Measurements from ENCODE around the gene NRG2.
A peak's percentile ranks its signal among the peaks of the same experiment; 100 is the strongest.

Gene NRG2

DNA sequence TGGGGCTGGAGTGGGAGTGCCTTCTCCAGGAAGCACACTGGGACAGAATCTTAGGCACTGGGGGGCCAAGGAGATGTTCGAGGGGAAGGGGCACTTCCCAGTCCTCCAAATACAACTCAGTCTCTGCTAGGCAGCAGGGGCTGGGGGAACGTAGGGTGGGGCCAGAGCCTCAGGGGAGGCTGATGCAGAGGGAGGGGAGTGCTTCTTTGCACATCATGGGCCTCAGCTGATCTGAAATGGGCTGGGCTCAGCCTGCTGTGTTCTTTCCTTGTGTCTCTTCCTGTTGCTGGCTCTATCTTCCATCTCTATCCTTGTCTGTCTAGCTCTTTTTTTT, 231.9 kb downstream of the NRG2 start:
- DNase-seq (ENCODE audit: low read depth): no peak

DNA sequence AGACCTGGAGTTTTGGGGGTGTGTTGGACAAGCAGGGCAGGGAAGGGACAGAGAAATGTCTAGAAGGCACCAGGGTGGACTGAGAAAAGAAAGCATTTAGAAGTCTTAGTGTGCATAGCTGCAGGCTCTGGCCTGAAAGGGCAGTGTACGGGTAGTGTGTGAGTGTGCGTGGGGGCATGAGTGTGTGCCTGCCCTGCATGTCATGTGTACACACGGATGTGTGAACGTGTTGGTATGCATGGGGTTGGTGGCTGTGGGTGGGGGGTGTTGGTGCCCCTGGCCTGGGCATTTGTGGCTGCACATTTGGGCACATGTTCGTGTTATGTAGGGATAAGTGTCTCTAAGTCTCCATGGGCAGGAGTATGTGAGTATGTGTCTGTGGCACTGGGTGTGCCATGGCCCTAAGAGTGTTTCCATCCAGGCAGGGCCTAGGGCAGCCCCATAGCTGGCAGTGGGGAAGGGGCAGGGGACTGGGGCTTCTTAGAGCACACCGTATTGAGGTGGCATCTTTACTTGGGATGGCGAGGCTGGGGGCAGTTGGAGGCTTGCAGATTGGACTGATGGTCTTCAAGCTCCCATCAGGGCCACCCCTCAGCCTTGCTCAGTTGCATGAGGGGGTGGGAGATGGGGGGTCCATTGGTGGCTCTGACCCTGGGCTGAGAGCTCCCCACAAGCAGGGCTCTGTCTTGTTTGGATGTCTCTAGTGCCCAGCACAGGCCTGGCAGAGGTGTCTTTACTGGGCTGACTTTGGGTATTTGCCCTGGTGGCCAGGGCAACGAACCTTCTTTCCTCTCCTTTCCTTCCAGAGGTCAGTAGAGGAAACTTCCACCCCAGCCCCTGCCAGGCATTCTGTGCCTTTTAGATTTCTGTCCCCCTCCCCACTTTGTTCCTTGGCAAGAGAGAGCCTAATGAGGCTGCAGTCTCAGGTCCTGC, 232.5 kb downstream of the NRG2 start:
- DNase-seq (ENCODE audit: low read depth): no peak

DNA sequence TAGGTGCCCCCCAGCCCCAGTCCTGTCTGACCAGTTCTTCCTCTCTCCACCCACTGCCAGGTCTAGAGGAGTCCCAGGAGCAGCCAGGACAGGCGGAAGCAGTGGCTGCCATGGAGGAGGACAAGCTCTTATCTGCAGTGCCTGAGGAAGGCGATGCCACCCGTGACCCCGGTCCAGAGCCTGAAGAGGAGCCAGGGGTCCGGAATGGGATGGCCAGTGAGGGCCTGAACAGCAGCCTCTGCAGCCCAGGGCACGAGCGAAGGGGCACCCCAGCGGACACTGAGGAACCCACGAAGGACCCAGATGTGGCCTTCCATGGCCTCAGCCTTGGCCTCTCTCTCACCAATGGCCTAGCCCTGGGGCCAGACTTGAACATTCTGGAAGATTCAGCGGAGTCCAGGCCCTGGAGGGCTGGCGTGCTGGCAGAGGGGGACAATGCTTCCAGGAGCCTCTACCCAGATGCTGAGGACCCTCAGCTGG, 233.7 kb downstream of the NRG2 start:
- no peak for DNase-seq (ENCODE audit: low read depth)

DNA sequence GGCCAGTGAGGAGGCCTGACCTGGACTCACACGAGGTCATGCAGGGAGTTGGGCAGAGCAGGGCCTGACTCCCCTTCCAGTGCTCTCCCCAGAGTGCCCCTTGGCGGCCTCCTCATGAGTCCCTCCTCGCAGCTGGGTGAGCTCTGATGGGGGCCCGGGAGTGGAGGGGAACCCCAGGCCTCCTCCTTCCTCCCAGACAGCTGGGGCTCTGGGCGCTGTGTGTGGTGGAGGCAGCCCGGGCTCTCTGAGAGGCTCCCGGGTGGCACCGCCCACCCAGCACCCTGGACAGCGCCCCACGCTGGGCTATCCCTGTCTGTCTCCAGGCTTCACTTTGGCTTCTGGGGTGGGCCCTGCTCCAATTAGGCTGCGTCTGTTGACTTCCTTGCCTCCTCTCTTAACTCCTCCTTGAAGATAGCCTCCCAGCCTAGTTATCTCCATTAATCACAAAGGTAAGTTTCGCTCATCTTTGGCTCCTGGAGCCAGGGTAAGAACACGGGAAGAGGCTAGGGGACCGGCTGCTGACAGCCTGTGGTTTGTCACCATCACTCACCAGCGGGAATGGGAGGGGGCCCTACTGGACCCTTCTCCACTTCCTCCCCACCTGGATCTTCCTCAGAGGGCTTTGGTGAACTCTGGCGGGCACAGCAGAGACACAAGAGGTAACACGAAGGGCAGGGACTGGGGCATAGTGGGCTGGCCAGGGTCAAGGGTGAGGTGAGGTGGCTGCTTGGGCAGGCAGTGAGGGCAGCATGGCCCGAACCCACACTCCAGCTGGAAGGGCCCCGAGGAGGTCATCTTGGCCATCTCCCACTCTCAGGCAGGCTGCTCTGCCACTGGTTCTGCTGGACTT, 234.4 kb downstream of the NRG2 start:
- peak; percentile 60 for DNase-seq (ENCODE audit: low read depth)

DNA sequence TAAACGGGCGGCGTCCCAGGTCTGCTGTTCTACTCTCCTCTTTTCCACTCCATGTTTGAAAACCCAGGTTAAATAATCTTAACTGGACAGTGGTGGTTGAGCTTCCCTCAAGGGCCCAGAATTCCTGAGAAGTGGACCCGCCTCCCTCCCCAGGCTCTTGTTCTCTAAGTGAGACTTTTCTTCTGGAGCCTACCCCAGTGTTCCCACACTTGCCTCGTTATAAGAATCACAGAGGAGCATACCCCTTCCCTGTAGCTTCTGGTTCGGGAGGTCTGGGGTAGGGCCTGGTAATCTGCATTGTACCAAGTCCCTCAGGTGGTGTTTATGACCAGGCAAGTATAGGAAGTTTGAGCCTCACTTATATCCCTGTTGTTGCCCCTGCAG, 235.5 kb downstream of the NRG2 start:
- no peak for DNase-seq (ENCODE audit: low read depth)

DNA sequence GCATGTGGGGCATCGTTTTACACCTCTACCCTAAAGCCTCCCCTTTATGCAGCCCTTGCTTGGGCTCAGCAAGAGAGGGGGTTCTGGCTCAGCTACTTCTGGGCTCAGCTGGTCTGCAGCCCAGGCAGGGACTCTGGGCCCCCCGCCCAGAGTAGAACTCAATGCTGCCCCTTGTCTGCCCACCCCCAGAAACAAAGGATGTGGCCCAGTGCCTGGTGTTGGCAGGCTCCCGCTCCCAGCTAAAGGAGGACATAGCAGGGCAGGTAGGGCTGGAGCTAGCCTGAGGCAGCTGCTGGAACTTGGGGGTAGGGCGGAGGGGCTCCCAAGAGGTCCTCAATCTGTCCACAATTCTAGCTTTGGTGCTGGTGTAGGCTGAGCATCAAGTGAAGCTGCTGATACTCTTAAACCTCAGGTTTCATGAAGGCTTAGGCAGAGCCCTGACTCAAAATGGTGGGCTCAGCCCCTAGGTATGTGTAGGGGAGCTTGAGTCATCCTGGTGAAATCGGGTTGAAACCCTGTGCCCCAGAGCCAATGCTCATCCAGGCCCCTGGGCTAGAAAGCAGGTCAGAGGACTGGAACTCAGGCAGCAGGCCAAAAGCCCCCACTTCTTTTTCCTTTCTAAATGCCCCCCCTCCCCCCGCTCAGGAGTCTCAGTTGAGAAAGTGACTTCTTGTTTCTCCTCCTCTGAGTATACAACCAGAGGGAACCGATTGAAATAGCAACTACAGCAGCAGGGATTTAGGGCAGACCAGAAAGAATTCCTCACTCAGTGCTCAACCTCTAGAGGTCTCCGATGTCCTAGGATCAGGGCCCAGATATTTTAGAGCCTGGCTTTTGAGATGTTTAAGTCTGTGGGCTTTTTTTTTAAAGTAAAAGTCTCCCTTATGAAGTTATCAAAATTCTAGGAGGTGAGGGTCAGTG, 236.1 kb downstream of the NRG2 start:
- no peak for DNase-seq (ENCODE audit: low read depth)

DNA sequence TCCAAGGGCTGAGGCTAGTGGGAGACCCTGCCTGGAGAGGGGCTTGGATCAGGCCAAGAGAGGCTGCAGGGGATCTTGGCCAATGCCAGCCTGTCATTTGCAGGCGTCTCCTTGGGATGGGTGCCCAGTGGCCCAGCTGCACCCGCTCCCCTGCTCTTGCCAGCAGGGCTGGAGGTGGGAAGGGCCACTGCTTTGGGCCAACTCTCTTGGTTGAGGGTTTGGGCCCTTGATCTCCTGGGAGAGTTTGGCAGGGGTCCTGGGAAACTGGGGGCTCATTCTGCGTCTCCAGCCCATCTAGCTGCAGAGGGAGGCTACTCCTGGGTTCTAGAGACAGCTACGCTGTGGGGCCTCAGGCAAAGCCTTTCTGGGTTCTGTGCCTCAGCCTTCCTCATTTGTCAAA, 237.0 kb downstream of the NRG2 start:
- no peak for DNase-seq (ENCODE audit: low read depth)

DNA sequence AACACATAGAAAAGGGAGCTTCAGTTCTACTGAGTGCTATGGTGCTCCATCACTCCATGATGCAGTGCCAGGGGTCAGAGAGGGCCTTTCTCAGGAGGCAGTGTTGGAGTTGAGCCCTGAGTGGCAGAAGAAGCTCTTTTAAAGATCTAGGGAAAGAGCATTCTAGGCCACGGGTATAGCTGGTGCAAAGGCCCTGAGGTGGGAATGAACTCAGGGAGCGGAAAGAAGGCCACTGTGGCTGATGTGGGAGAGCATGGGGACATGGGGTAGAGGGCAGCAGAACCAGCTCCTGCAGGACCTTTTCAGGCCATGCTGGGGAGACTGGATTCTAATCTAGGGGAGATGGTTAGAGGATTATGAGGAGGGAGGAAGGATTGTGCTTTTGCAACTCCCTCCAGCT, 237.6 kb downstream of the NRG2 start:
- no peak for DNase-seq (ENCODE audit: low read depth)

DNA sequence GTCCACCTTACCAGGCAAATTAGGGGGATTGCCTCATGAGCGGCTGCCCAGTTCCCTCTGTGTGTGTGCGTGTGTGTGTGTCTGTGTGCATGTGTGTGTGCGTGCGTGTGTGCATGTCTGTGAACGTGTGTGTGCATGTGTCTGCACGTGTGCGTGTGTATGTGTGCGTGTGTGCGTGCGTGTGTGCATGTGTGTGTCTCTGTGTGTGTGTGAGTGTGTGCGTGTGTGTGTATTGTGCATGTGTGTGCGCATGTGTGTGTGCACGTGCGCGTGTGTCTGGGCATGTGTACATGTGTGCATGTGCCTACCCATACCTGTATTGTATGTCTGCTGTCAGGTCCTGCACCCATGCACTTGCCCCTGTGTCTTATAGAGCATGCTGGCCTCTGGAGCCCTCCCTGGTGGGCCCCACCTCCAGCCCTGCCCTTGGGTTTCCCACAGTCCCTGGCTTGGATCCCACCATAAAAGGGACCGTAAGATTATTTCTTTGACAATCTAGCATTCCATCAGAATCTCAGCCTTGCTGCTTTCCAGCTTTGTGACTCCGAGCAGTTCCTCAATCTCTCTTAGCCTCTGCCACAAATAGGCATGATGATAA, 238.2 kb downstream of the NRG2 start:
- no peak for DNase-seq (ENCODE audit: low read depth)

DNA sequence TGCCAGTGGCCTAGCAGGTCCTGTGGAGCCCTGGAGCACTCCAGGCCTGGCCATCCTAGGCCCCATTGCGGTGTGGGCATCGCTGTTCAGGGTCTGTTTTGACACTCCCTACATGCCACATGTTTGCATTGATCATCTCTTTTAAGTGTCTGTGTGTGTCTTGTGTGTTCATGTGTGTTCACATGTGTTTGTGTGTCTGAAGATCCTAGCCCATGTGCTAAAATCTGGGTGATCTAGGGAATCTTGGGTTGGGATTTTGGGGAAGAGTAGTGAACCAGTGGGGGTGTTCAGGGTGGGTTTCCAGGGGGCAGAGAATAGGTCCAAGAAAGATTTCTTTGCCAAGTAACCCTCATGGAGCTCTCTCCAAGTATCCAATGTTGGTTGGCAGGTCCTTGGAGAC, 239.1 kb downstream of the NRG2 start:
- DNase-seq (ENCODE audit: low read depth): no peak

DNA sequence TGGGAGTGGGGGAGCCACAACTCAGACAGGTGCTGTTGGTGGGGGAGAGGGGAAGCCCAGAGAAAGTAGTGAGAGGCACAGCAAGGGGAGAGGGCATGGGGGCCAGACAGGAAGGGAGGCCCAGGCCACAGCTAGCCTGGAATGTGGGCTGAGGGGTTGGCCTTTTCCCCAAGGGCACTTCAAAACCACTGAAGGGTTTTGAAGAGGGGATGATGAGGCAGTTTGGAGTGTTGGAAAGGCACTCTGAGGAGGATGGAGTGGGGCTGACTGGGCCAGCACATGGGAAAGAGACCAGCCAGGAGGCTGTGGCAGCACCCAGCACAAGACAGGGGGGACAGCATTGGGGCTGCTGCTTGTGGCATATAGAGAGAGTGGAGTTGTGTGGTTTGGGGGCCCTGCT, 243.7 kb downstream of the NRG2 start:
- DNase-seq (ENCODE audit: low read depth): no peak

DNA sequence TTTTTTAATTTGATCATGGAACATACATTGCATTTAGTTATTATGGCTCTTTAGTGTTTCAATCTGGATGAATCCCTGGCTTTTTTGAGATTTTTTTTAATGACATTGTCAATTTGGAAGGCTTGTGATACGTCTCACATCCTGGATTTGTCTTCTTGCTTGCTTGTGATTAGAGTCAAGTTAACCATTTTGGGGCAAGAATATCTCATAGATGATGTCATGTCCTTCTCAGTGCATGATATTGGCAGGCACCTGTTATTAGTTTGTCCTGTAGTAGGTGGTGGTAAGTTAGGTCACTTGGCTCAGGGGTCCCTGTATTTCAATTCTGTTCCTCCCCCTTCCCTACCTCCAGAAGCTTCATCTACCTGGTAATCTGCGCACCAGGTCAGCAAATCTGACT, 244.2 kb downstream of the NRG2 start:
- DNase-seq (ENCODE audit: low read depth): no peak

DNA sequence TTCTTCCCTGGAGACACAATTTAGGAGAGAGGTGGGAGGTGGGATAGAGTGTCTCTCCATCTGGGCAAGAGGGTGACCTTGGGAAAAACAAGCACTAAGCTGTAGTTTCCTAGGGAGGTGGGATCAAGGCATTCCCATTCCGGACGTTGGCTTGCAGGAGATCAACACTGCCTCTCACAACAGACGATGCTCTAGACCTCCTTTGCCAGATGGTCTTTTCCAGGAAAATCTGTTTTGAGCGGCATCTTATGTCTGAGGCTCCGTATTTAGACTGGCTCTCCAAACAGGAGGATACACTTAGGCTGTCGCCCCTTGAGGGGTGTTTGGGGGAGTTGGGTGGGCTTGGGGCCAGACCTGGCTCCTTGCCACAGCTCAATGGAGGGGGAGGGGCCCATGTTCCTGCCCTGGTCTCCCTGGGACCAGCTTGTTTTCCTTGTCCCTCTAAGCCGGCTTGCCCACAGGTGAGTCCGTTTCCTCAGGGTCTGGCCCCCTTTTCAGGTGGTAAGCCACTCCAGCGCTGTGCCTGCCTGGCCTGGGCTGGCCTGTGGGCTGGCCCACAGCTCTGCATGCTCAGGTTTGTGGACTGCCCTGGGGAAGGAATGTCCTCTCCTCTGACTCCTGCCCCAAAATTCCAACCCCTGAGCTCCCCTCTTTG, 245.1 kb downstream of the NRG2 start:
- DNase-seq (ENCODE audit: low read depth): no peak

DNA sequence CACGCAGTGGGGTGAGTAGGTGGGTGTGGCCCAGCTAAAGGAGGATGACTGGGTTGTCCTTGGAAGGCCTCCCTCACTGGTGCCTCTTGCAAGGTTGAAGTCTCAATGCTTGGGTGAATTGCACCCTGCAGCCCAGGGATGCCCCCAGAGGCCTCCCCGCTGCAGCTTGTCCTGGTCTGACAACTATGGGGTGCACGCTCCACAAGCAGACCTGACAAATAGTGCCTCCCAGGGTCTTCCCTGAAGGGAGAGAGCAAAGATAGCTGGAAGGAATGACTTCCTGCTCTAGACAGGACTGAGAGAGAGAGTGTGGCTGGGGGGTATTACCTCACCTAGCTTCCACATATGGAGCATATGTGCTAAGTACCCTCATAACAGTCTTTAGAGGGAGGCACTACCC, 245.8 kb downstream of the NRG2 start:
- DNase-seq (ENCODE audit: low read depth): no peak
